Measurements from ENCODE around the gene RBM25.

- TF ChIP-seq CTCF (IDR thresholded peaks at IDR 0.05; ENCODE audit: insufficient read depth, low read length) (no peak), POLR2AphosphoS5 (IDR thresholded peaks at IDR 0.05; ENCODE audit: low read depth) (no peak), GABPA (IDR thresholded peaks at IDR 0.05; ENCODE audit: low read depth) (no peak)
Observed at GRCh38 chr14:73069585-73069984, 11.3 kb downstream of the RBM25 start.

Measured in HL-60 (cell line).